ENCODE measurements around the gene MYO18A.

MYO18A gene

DNA sequence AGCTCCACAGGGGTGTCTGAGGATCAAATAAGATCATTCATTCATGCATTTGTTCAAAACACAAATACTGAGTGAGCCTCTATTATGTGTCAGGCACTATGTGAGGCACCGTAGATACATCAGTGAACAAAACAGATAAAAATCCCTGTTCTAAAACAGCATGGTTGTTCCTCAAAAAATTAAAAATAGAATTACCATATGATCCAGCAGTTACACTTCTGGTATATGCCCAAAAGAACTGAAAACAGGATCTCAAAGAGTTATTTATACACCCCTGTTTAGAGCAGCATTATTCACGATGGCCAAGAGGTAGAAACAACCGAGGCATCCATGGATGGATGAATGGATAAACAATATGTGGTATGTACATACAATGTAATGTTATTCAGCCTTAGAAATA lies 121.8 kb downstream of the MYO18A start:
- DNase-seq (ENCODE audit: low read depth in 4 of 4, low spot score in 1 of 4) = no peak

DNA sequence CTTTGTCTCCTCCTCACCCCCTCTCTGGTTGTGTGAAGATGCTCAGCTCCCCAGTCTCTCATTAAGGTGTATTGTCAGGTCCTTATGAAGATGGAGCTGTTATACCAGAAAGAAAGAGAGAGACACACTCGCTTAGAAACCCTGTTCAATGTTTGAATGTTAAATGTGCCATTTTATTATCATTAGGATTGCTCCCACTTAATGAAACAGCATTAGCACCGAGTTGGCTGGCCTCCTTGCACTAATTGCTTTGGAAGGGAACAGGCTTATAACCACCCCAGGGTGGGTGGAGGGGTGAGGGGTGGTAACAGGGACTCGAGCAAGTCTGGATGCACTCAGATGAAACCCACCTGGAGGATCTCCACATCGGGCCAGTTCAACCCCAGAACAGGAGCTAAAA lies 122.8 kb downstream of the MYO18A start:
- DNase-seq (ENCODE audit: low read depth in 4 of 4, low spot score in 1 of 4) = no peak

DNA sequence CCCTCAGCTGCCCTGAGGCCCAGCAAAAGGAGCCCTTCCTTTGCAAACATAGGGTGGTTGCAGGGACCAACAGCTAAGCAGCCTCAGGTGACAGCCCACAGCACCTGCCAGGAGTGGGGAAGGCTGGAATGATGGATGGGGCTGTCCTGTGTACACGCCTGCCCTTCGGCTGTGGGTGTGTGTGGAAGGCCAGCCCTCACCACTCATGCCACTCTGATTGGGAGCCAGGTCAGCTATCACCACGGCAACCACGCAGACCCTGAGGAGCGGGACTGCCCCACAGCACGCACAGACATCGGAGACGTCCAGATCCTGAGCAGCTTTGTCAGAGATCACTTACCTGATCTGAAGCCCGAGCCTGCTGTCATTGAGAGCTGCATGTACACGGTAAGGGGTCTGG lies 125.4 kb downstream of the MYO18A start:
- no peak for DNase-seq (ENCODE audit: low read depth in 4 of 4, low spot score in 1 of 4)

DNA sequence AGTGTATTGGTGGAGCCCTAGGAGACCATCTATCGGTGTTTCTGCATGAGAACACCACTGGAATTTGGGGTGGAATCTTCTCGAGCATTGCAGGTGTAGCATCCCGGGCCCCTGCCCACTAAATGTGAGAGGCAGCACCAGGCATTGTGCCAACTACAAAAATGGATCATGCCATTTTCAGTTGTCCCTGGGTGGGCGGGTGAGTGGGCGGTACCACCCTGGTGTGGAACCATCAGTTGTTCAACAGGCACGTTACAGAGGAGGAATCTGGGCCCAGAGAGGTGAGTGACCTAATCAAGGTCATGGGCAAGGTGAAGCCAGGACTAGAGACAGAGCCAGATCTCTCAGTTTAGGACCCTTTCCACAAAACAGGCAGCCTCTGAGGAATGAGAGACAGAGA lies 128.5 kb downstream of the MYO18A start:
- no peak for DNase-seq (ENCODE audit: low read depth in 4 of 4, low spot score in 1 of 4)

DNA sequence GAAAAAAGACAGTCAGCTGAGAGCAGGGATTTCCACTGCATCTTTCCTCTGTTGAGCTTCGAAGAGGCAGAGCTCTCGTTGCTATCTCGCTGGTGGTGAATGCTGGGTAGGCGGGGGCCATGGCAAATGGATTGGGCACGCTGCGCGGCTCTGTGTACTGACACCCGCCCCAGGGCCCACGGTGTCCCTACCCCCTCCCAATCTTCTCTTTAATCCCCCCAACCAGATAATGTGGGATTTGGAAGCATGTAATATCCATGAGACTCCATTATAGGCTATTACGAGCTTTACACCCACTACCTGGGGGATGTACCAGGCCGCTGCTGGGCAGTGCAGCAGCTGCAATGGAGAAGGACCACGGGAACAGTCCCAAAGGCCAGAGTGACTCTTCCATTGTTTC lies 129.0 kb downstream of the MYO18A start:
- DNase-seq (ENCODE audit: low read depth in 4 of 4, low spot score in 1 of 4) = no peak

DNA sequence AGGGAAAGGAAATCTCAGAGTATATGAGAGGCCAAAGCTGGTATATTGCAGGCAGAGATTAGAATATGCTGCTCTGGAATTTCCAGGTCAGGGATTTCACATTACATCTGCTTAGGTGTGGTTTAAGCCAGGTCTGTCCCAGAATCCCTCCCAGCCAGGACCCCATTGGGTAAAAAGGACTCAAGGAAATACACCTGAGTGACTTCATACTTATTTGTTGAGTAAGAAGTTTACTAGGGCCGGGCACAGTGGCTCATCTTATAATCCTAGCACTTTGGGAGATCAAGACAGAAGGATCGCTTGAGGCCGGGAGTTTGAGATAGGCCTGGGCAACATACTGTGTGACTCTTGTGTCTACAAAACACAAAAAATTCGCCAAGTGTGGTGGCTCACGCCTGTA lies 130.0 kb downstream of the MYO18A start:
- no peak for DNase-seq (ENCODE audit: low read depth in 4 of 4, low spot score in 1 of 4)

DNA sequence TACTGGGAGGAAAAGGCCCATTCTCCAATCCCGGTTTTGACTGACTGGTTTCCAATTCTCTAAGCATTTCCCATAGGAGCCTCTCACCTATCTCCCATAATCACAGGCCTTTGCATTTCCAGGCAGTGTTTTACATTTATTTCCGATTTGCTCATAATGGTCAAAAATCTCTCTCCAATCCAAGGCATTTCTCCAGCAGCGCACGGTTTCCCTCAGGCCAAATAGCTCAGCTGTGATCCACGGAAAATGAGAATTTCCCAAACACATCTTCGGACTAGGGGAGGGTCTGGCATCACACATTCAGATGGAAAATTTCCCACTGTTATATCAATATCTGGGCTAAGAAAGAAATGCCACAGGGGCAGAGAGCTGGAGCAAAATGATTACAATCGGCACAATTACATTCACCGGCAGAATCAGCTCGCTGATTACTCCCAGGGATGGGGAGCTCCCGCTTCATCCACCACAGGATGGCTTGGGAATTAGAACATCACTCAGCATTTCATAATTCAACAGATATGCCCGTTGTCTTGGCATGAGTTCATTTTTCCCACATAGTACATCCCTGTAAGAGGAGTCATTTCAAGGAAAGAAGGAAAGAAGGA lies 130.6 kb downstream of the MYO18A start:
- DNase-seq (ENCODE audit: low read depth in 4 of 4, low spot score in 1 of 4) = no peak

DNA sequence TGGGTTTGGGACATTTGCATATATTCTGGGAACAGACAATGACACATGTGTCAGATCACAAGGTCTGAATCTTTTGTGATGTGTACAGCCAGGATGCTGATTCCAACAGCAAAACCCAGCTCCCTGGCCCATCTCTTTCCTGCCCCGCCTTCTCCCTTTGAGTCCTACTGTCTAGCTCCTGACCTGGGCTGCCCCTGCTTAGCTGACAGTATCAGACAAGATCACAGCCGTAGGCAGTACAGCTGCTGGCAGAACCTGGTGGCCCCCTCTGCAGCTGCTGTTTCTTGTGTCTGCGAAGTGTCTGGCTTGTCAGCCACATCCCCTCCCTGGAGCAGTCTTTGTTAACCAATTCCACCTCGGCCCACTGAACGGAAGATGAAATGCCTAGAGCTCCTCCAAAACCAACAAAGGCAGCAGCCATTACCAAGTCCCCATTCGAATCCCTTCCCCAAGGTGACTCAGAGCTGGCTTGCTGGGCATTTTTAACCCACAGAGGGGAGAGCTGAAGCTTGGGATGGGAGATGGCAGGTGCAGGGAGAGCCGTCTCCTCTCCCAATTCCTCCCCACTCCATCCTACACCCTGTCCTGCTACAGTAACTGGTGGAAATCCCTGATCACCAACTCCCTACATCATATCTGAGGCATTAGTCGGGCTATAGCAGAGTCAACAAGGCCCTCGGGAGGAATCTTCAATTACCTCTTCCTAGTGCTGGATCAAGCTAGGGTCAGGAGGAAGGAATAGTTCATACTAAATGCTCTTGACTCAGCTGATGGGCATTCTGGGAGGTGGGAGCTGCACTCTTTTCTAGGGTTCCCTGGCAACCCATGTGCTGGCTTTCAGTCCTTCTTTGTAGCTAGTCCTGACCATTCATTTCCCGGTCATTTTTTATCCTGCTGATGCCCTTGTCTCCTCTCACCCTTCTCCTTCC lies 131.5 kb downstream of the MYO18A start:
- no peak for DNase-seq (ENCODE audit: low read depth in 4 of 4, low spot score in 1 of 4)

DNA sequence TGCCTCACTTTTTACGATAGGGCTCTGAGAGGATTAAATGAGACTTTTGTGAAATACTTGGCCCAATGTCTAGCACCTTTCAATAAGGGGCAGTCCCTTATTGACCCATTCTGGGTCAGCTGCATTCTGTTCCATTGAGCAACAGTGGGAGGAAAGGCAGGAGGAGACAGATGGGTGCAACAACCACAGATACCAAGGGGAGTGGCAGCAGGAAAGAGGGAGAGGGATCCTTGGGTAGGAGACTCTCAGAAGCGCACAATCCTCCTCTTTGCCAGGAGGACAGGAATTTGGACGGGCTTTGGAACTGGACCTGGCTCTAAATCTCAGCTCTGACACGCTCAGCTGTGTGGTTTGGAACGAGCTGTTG lies 133.7 kb downstream of the MYO18A start:
- DNase-seq (ENCODE audit: low read depth in 4 of 4, low spot score in 1 of 4) = no peak

DNA sequence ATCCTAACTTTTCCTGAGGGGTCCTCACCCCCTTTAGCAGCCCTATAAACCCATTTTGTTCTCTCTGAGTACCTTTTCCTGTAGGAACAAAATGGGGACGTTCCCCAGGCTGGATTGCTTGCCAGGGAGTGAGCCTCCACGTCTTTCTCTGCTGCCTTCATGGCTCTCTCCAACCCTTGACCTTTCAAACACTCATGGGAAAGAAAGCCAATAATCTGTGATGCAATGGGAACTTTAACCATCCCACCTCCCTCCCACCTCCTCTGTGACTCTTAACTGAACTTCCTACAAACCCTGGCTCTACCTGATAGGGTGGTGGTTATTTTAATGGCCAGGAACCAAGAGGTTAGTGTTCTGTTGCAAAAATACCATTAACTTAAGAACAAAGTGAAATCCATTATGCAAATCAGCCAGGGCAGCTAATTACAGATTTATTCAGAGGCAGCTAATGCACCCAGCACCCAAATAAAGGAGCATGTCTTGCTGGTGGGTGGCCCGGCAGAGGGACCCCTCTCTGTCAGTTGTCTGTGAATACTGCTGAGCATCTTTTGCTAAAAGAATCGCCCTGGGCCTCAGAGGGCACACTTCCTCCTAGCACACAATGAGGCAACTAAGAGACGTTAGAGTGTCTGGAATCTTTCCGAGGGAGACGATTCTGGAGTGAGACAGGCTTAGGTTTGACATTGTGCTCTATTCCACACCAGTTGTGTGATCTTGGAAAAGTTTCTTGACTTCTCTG lies 134.3 kb downstream of the MYO18A start:
- no peak for DNase-seq (ENCODE audit: low read depth in 4 of 4, low spot score in 1 of 4)

DNA sequence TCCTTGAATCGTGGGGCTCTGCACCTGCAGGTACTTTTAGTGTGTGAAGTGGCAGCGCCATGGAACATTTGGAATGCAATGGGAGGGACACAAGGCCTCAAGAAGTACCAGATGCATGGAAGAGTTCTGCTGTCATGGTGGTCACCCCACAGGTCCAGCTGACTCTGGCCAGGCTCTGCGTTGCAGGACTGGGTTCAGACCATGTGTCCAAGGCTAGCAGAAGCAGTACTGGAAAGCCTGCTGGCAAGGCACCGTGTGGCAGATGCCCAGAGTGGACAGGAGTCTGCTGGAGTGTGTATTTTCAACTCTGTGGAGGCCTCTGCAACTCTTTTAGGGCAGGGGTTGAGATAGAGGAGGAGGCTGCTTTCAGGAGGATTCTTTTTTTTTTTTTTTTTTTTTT lies 135.2 kb downstream of the MYO18A start:
- no peak for DNase-seq (ENCODE audit: low read depth in 4 of 4, low spot score in 1 of 4)

DNA sequence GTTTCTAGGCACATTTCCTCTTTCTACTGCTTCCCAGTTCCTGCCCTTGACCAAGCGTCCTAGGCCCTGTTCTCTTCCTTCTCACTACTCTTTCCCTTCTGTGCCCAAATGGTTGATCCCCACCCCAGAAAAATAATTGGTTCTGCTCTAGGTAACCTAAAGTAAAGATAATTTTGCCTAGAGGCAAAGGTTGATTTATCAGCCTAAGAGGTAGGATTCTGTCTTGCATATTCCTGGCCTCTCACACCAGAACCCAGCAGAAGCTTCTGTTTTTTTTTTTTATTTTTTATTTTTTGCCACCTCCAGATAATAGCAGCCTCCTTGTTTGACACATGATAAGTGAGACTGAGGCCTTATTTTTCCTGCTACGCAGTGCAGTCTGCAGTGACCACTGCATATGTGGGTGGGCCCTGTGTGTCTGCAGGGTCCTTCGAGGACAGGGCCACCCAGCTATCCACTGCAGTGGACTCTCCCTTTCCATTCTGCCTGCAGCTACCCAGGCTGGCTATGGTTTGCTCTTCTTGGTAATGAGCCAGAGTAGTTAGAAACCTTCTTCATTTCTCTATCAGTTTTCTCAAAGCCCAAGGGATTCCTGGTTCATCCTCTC lies 136.6 kb downstream of the MYO18A start:
- DNase-seq (ENCODE audit: low read depth in 4 of 4, low spot score in 1 of 4) = no peak

DNA sequence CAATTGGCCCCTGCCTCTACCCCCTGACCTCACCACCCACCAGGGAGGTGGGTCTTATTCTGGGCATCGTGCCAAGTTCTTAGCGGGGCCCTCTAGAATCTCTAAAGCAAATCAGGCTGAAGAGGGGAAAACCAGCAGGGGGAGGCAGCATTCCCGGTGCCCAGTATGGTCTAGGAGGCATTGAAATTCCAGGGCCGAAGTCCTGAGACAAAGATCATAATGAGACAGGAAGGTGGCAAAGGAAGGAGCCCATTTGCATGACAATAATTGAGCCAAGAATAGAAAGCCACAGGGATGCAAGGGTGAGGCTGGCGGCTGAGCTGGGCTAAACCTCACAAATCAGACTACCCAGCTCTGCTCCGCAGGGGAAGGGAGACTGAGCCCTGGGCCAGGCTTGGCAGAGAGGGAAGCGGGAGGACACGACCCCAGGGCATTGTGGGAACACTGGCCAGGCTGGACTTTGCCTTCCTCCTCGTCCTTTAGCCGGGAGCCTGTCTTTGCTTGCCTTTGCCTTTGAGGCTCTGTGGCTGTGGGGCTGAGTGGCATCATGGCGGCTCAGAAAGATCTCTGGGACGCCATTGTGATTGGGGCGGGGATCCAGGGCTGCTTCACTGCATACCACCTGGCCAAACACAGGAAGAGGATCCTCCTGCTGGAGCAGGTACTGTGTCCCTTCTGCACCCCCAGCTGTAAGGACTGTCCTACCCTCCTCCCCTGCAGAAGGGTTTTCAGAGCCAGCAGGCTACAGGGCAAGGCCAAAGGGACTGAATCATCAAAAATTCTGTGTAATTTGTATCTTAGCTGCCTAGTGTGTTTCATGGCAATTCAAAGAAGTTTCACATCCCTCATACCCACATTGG lies 137.3 kb downstream of the MYO18A start, which contains the start of gene PIPOX:
Gene PIPOX, plus strand, starts transcription at position 463 of the 860 bp plus-strand sequence. Its CDS starts 85 bp downstream, at position 548.
- DNase-seq (ENCODE audit: low read depth in 4 of 4, low spot score in 1 of 4) = no peak

DNA sequence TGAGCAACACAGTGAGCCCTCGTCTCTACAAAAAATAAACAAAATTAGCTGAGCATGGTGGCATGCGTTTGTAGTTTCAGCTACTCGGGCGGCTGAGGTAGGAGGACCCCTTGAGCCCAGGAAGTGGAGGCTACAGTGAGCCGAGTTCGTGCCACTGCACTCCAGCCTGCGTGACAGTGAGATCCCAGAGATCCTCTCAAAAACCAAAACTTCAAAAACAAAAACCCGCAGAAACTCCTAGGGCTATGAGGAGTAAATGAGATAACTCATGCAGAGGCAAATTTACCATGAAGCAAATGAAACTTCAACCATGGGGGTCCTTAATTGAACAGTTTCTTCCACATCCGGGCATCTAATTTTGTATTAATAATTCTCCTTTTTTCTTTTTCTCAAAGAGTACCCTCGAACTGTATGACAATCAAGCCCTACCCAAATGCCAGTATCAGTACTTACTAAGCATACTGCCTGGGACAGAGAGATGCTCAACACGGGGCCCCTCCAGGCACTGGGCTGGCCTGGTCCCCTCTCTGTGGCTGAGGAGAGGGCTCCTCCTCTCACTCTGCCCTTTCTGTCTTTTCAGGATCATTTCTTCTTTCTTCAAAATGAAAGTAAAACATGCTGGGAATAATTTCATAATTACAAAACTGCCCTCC lies 138.0 kb downstream of the MYO18A start:
- no peak for DNase-seq (ENCODE audit: low read depth in 4 of 4, low spot score in 1 of 4)

DNA sequence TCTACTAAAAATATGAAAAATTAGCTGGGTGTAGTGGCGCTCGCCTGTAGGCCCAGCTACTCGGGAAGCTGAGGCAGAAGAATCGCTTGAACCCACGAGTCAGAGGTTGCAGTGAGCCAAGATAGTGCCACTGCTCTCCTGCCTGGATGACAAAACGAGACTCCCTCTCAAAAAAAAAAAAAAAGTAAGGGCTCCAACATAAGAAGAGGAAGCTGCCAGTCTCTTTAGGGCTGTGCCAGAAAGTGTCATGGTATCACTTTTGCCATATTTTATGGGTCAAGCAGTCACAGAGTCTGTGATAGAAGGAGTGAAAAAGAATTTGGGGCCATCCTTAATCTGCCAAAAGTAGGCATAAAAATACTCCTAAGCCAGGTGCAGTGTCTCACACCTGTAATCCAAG lies 138.6 kb downstream of the MYO18A start:
- DNase-seq (ENCODE audit: low read depth in 4 of 4, low spot score in 1 of 4) = no peak

DNA sequence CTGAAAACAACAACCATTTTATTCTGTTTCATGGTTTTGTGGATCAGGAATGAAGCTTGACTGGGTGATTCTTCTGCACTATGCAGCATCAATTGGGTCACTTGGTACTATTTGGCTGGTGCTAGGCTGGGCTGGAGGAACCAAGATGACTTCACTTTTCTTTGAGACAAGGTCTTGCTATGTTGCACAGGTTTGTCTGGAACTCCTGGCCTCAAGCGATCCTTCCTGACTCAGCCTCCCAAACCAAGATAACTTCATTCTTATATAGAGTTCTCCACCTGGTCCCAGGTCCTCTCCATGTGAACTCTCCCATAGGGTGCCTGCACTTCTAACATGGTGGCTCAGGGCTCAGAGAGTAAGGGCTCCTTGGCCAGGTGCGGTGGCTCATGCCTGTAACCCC lies 139.1 kb downstream of the MYO18A start:
- no peak for DNase-seq (ENCODE audit: low read depth in 4 of 4, low spot score in 1 of 4)

DNA sequence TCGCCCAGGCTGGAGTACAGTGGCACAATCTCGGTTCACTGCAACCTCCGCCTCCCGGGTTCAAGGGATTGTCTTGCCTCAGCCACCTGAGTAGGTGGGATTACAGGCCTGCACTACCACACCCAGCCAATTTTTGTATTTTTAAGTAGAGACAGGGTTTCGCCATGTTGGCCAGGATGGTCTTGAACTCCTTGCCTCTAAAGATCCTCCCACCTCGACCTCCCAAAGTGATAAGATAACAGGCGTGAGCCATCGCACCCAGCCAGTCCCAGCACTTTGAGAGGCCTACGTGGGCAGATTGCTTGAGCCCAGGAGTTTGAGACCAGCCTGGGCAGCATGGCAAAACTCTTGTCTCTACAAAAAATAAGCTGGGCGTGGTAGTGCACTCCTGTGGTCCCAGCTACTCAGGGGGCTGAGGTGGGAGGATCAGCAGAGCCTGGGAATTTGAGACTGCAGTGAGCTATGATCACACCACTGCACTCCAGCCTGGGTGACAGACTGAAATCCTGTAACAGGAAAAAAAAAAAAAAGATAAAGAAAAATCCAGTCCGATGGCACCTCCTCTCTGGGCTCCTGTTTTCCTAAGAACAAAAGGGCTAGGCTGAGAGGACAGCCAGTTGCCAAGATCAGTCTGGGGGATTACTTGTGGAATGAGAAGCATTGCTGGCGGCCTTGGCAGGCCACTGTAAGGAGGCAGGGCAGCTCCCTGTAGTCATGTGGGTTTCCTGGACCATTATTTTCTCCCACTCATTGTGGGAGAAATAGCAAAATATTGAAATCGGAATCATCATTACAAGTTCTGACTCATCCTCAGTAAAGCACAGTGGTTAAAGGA lies 140.2 kb downstream of the MYO18A start:
- no peak for DNase-seq (ENCODE audit: low read depth in 4 of 4, low spot score in 1 of 4)

DNA sequence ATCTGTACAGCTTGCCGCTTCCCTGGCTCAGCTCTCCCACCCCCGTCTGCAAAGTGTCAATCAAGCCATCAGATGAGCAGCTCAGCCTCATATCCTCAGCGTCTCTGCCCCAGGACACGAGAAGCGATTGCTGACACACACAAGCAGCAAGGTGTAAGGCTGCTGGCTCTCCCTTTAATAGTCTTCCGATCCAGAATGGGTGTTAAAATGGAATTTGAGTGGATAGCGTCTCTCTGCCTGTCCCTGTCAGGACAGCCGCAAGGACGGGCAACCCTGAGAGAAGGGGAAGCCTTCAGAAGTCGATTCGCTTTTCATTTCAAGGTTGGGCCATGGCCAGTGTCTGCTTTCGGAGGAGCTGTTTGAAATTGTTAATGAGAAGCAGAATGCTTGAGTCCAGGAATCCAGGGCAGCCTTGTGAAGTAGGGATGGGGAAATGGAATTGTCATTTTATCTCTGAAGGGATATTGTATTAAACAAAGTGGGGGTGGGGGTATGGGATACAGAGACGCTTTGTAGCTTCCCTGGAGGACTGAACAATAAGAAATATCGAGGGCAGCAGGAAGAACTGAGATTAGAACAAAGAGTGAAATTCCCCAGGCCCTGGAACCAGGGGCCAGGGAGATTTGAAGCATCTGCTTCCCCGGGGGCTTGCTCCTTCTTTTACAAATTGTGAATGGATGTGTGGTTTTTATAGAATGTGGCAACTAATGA lies 142.0 kb downstream of the MYO18A start:
- no peak for DNase-seq (ENCODE audit: low read depth in 4 of 4, low spot score in 1 of 4)

DNA sequence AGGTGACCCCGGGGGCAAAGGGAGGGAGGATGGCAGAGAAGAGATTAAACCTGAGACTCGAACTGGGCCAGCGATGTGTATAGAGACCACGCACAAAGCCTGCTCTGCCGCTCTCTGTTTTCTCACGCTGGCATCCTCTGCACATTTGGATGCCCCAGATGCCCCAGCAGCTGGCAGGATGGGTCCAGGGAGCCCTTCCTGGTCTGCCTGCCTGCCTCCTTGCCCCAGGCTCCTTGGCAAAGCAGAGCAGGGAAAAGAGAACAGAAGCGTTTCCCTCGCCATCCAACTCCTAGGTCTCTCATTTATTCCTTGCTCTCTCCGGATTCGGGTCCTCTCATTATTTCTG lies 142.5 kb downstream of the MYO18A start:
- no peak for DNase-seq (ENCODE audit: low read depth in 4 of 4, low spot score in 1 of 4)
